GM12891 (cell line): ENCODE measurements around the gene ADORA2B.
"Not testable (repeated sequence)": the region's sequence is repeated elsewhere in the genome, so short reads cannot be mapped to it uniquely, and the experiment has no call there.

Source experiments
- DNase-seq: peaks from one replicate; pipeline ENCODE4 v3.0.0; 2011; ENCODE audit warnings: low spot score; ENCODE audit not compliant: insufficient read length
- FAIRE-seq: peaks from 2 replicates; lab custom pipeline; 2011; peaks lifted over from hg19 to GRCh38; lab: Jason Lieb, UNC
- PAX5 ChIP-seq: IDR thresholded peaks from 2 replicates; pipeline ENCODE4 v1.6.1; 2011; ENCODE audit warnings: low read length, moderate library complexity, mild to moderate bottlenecking; ENCODE audit not compliant: insufficient read depth, severe bottlenecking
- POLR2A ChIP-seq: IDR thresholded peaks from 2 replicates; pipeline ENCODE4 v1.6.1; 2011; ENCODE audit warnings: low read depth, low read length, control low read depth
- POLR2AphosphoS5 ChIP-seq: IDR thresholded peaks from 2 replicates; pipeline ENCODE4 v1.6.1; 2011; ENCODE audit warnings: low read depth, low read length, control low read depth
- POU2F2 ChIP-seq: IDR thresholded peaks from 2 replicates; pipeline ENCODE4 v1.6.1; 2011; ENCODE audit warnings: low read depth, mild to moderate bottlenecking, control low read depth, low read length, moderate library complexity
- SPI1 ChIP-seq: IDR thresholded peaks from 2 replicates; pipeline ENCODE4 v1.6.1; 2011; ENCODE audit warnings: low read depth, low read length, control low read depth
- TAF1 ChIP-seq: IDR thresholded peaks from 2 replicates; pipeline ENCODE4 v1.6.1; 2011; ENCODE audit warnings: low read depth, low read length, control low read depth

ADORA2B gene

DNA sequence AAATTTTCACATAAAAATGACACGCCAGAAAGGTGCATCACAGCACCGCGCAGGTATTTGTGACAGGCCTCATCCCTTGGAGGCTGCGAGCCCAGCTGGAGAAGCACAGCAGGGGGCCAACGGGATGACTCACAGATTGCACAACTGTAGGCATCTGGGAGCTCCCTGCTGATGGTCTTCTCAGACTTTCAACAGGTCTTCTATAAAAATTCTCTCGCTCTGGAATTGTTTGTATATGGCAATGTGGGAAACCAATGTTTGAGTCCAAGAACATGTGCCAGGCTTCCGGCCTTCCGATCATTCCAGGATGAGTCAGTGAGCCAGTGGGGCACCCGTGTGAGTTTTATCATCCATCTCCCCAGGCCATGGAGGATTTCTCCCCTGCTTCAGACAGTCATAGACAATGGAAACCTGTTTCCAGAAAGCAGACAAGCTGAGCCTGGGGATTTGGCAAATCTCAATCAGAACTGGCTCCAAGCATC, 24.1 kb upstream of the ADORA2B start:
- FAIRE-seq: no peak
- TF ChIP-seq PAX5 (no peak), POLR2A (no peak), POU2F2 (no peak), SPI1 (no peak), POLR2AphosphoS5 (no peak), TAF1 (no peak)
- DNase-seq: no peak

DNA sequence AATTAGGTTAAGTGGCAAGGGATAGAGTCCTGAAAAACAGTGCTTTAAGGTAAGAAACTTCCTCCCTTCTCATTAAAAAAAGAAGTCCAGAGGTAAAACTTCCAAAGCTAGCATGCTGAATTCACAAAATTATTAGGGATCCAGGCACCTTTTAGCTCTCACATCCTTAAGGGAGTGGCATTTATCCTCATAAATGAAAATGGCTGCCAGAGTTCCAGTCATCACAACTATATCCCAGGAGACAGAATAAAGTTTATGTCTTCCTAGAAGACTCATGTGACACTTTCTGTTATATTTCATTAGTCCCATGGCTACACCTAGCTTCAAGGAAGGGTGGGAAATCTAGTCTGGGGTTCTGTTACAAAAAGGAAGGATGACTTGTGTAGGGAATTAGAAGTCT, 23.3 kb upstream of the ADORA2B start:
- no peak for FAIRE-seq
- TF ChIP-seq TAF1 (no peak), POLR2AphosphoS5 (no peak), PAX5 (no peak), SPI1 (no peak), POLR2A (no peak), POU2F2 (no peak)
- no peak for DNase-seq

DNA sequence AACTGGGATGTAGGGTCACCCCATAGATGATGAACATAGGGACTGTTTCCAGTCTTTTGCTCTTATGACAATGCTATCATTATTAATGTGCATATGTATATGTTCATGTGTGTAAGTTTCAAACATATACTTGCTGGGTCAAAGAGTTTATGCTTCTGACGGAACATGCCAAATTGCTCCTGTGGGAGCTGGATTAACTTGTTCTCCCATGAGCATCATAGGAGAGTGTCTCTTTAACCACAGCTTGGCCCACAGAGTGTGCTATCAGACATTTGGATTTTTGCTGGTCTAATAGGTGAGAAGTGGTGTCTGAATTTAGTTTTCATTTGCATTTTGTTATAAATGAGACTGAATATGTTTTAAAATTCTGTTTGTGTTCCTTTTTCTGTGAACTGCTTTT, 22.3 kb upstream of the ADORA2B start:
- DNase-seq (no peak), FAIRE-seq (no peak)
- no peak for TF ChIP-seq PAX5
- no peak for TF ChIP-seq POLR2AphosphoS5
- TF ChIP-seq TAF1: no peak
- TF ChIP-seq POLR2A: no peak
- TF ChIP-seq POU2F2: no peak
- TF ChIP-seq SPI1: no peak

DNA sequence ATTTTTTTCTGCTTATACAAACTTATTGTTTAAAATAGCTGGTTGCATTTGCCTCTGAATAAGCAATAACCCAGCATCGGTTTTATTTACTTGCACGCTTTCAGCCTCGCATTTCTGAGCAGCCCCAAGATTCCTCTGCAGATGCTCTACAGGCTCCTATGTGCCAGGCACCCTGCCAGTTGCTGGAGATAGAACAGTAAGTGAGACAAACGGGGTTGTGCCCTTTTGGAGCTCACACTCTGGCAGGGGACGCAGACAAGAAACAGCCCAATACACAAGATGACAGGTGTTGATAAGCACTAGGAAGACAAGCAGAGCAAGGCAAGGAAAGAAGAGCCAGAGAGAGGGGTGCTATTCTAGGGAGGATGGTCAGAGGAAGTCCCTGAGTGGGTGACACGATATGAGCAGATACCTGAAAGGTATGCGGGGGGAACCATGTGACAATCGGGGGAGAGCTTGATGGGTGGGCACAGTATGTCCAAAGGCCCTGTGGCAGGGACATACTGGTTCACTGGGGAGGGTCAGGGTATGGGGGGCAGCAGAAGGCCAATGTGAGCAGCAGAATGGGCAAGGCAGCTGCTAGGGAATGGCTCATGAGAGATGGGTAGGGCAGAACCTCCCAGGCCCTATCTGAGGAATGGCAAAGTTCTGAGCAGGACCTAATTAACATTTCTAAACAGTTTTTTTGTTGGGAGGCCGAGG, 18.7 kb upstream of the ADORA2B start:
- no peak for FAIRE-seq

GRCh38 chr17:15928286-15928785, 16.6 kb upstream of the ADORA2B start:
- DNase-seq (no peak), FAIRE-seq (no peak)
- no peak for TF ChIP-seq POLR2A
- no peak for TF ChIP-seq POLR2AphosphoS5
- no peak for TF ChIP-seq PAX5
- TF ChIP-seq POU2F2: no peak

More for the DNA sequence above, 18.7 kb upstream of the ADORA2B start:
- no peak for TF ChIP-seq SPI1
- TF ChIP-seq POLR2AphosphoS5: no peak
- TF ChIP-seq POLR2A: no peak
- TF ChIP-seq POU2F2: no peak
- no peak for DNase-seq

DNA sequence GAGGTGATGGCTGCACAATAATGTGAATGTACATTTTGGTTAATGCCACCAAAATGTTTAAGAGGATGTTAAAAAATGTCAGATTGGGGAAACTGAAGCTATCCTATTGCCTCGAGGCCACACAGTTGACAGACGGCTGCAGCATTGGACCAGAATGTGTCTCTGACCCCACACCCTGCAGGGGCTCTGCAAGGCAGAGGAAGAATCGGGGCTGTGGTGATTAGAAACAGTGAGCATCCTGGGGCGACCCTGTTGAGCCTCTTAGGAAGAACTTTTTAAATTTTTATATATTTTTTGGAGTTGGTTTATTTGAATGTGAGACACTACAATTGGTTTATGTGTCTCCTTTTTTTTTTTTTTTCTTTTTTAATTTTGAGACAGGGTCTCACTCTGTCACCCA, 15.0 kb upstream of the ADORA2B start:
- no peak for FAIRE-seq
- no peak for TF ChIP-seq POLR2A
- TF ChIP-seq SPI1: no peak
- no peak for TF ChIP-seq POU2F2
- no peak for TF ChIP-seq PAX5
- no peak for TF ChIP-seq TAF1
- no peak for TF ChIP-seq POLR2AphosphoS5
- no peak for DNase-seq

DNA sequence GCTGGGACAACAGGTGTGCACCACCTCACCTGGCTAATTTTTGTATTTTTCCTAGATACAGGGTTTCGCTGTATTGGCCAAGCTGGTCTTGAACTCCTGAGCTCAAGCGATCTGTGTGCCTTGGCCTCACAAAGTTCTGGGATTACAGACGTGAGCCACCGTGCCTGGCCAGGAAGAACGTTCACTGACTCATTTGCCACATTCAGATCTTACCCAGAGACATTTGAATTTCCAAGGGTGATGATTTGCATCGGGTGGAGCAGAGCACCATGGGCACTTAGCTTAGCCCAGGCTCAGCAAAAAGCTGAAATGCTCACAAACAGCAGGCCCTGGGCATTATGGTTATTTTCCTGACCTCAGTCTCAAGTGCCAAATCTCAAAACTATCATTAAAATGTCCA, 14.5 kb upstream of the ADORA2B start:
- no peak for FAIRE-seq
- TF ChIP-seq PAX5 (no peak), POLR2AphosphoS5 (no peak), POLR2A (no peak), POU2F2 (no peak), TAF1 (no peak), SPI1 (no peak)
- DNase-seq: no peak

DNA sequence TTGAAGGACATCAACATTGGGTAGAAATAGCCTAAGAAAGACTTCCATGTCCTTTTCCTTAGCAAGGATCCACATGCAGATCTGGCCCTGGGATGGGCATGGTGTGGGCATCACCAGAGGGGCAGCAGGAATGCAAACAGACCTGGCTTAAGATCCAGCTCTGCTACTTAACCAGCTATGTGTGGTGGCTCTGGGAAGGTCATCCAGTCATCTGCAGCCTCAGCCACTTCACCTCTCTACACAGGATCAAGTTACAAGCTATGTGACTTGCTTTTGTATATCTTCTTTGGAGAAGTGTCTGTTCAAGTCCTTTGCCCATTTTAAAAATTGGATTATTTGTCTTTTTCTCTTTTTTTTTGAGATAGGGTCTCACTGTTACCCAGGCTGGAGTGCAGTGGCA, 13.5 kb upstream of the ADORA2B start:
- no peak for DNase-seq
- no peak for FAIRE-seq
- no peak for TF ChIP-seq PAX5
- no peak for TF ChIP-seq POLR2A

- DNase-seq: no peak
- no peak for FAIRE-seq
- TF ChIP-seq PAX5: no peak
- no peak for TF ChIP-seq TAF1
- TF ChIP-seq POLR2A: no peak
- no peak for TF ChIP-seq POLR2AphosphoS5
- TF ChIP-seq SPI1: no peak
- TF ChIP-seq POU2F2: no peak
Observed at GRCh38 chr17:15934866-15935265, 10.1 kb upstream of the ADORA2B start.

GRCh38 chr17:15935891-15936290, 9.0 kb upstream of the ADORA2B start:
- FAIRE-seq (no peak), DNase-seq (no peak)
- TF ChIP-seq TAF1 (no peak), POU2F2 (no peak), POLR2A (no peak), PAX5 (no peak), POLR2AphosphoS5 (no peak), SPI1 (no peak)

- not testable (repeated sequence) for FAIRE-seq, DNase-seq
Observed at GRCh38 chr17:15936481-15936880, 8.4 kb upstream of the ADORA2B start.
